Measurements from ENCODE around the gene CATSPER4.
A peak's percentile ranks its signal among the peaks of the same experiment; 100 is the strongest.

Gene CATSPER4

DNA sequence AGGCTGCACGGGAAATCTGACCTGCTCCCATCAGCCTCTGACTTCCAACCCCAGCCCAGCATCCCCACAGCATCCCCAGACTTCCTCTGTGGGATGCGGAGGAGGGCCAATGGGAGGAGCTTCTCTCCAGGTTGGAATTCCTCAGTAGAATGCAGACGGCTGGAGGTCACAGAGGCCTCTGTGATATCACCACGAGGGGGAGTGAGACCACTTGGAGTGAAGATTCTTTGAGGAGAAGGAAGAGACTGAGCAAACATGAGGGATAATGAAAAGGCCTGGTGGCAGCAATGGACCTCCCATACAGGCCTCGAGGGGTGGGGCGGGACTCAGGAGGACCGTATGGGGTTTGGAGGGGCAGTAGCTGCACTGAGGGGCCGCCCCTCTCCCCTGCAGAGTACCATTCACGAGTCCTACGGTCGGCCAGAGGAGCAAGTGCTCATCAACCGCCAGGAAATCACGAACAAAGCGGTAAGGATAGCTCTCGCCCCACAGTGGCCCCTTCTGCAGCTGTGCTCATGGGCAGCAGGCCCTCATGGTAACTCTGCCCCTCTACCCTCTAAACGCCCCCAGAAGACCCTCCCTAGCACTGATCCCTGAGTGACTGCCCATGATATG is at the start of gene CATSPER4:
Gene CATSPER4, plus strand, starts transcription at position 230 of the 615 bp plus-strand sequence. Its CDS starts 26 bp downstream, at position 256.
- FAIRE-seq = no peak
- DNase-seq (ENCODE audit: insufficient read length, low spot score) = no peak

DNA sequence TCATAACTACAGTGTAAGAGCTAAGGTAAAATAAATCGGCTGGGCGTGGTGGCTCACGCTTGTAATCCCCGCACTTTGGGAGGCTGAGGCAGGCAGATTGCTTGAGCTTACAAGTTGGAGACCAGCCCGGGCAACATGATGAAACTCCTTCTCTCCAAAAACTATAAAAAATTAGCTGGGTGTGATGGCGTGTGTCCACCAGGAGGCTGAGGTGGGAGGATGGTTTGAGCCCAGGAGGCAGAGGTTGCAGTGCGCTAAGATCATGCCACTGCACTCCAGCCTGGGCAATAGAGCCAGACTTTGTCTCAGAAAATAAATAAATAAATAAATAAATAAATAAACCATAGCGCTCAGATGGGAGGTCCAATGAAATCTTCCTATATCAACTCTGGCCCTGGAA is 48.2 kb upstream of the CATSPER4 start:
- DNase-seq (ENCODE audit: insufficient read length, low spot score) = no peak
- no peak for FAIRE-seq

DNA sequence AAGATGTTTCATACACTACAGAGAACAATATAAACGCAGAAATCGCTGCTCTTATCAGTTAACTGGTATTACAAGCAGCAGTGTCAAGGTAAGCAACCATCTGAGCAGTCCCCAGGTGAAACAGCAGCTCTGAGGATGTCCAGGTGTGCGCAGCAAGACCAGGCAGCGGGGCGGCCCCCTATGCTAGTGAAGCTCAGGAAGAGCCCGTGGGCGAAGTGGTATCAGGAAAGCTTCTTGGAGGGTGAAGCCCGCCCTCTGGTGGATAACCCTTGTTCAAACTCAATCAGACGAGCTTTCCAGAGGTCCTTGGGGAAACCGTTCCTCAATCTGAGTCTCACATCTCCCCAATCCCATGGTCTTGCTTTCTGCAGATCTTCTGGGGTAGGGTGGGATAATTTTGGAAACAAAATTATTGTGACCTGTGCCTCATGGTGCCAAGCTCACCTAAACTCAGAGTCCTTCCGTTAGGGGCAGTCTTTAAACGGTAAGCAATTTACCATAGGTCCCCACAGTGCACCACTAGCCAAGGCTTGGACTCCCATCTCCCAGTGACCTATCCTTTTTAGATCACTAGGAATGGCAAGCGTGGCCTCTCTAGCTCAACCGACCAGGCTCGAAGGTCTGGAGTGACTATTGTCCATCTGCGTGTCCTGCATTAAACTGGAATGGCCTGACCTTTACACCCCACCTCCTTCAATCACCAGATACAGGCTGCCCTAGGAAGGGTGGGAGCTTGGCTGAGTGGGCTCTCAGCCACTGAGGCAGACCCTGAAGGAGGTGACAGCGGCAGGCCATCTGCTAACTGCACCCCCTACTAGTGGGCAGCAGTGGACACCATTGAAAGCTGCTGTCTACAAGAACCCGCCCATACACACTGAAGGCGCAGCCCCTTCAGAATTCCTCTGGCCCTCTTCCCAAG is 45.1 kb upstream of the CATSPER4 start:
- peak; percentile 65 for DNase-seq (ENCODE audit: insufficient read length, low spot score)
- peak; percentile 98 for FAIRE-seq

DNA sequence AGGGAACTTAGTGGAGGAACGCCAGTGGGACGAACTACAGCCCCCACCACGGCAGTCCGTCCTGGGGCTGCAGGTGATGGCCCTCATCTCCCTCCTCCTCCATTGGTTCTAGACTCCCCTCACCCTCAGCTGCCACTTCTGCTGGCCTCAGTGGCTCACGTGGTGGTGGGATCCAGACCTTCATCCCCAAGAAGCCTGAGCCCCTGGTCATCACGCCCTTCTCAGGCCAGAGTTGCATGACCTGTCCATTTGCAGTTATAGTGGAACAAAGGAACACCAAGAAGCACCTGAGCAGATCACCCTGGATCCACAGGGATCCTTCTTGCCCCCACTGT is 44.5 kb upstream of the CATSPER4 start:
- DNase-seq (ENCODE audit: insufficient read length, low spot score) (no peak), FAIRE-seq (no peak)

DNA sequence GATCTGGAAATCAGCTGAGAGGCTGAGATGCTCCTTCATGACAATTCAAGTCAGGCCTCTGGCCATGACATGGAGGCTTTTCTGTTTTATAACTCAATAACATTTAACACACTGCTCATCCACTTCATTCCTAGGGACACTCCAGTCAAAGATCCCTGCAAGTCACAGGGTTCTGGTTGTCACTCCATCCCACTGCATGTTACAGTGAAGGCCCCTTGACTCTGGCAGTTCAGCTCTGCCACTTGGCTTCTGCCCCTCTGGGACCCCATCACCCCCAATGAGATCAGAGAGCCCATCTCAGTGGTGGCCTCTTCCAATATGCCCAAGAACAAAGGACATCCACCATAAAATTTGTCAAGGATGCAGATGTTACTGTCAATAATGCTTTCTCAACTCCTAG is 41.5 kb upstream of the CATSPER4 start:
- no peak for FAIRE-seq
- no peak for DNase-seq (ENCODE audit: insufficient read length, low spot score)

DNA sequence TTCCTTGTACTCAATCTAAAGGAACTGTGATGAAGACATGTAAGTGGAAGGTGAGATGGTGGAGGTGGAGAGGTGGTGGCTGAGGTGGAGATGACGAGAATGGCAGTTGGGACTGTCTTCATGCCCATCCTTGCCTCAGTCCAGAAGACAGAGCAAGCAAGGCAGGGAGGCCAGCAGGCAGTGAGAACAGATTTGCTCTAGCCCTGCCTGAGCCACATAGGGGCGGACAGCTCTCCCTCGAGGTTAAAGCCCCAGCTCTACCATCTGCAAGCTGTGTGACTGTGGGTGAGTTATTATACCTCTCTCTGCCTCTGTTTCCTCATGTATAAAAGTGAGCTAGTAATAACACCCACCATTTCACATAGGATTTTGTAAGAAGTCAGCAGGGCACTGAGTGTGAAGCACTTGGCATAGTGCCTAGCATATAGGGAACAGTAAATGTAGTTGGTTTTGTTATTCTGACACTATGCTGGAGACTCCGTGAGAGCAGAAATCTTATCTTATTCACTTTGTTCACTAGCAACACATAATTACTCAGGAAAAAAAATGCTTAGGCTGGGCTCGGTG is 36.4 kb upstream of the CATSPER4 start:
- DNase-seq (ENCODE audit: insufficient read length, low spot score) = no peak
- FAIRE-seq = no peak

DNA sequence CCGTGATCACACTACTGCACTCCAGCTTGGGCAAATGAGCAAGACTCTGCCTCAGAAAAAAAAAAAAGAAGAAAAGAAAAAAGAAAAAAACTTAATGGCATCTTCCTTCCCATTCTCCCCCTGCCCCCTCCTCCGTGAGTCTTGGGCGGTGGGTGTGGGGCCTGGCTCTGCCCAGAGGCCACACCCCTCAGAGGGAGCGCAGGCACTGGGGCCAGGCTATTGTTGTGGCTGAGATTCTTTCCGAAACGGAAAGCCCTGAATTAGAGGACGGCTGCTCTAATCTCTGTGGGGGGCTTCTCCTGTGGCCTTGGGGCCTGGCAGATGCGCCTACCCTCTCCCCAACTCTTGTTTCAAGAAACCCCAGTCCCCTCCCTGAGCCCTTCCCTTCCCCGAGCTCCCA is 35.7 kb upstream of the CATSPER4 start:
- FAIRE-seq (no peak), DNase-seq (ENCODE audit: insufficient read length, low spot score) (no peak)

DNA sequence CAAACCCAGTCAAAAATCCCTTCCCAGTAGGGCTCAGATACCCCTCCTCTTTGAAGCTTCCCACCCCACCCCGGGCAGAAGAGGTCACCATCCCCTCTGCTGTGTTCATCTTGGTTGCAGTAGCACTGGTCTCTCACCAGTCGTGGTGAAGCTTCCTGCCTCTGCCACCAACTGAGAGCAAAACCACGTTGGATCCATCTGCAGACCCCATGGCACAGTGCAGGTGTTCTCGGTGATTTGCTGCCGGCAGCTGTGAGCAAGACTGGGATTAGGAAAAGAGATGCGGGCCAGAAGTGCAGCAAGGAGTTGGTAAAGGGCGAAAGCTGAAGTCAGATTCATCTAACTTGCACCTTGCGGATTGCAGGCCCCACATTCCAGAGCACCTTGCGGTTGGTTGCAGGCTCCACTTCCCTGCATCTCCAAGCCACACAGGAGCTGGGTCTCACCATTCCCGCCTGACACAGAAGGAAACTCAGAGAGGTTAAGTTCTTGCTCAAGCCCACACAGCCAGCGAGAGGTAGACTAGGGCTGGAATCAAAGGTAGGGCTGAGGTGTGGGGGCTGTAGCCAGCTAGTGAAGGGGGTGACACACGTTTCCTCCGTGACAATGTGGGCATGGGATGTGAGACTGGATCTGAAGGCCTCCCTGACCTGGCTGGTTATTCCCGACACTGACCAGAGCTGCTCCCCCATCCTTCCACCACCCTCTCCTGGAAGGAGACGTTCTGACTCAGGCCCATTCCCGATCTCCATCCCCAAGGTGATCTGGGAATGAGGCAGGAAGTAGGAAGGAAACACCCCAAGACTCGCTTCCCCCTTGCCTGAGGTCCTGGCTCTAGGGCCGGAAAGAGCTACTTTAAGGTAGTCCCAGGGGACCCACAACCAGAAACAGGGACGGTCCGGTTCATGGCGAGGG is 34.8 kb upstream of the CATSPER4 start:
- DNase-seq (ENCODE audit: insufficient read length, low spot score) (no peak), FAIRE-seq (no peak)

DNA sequence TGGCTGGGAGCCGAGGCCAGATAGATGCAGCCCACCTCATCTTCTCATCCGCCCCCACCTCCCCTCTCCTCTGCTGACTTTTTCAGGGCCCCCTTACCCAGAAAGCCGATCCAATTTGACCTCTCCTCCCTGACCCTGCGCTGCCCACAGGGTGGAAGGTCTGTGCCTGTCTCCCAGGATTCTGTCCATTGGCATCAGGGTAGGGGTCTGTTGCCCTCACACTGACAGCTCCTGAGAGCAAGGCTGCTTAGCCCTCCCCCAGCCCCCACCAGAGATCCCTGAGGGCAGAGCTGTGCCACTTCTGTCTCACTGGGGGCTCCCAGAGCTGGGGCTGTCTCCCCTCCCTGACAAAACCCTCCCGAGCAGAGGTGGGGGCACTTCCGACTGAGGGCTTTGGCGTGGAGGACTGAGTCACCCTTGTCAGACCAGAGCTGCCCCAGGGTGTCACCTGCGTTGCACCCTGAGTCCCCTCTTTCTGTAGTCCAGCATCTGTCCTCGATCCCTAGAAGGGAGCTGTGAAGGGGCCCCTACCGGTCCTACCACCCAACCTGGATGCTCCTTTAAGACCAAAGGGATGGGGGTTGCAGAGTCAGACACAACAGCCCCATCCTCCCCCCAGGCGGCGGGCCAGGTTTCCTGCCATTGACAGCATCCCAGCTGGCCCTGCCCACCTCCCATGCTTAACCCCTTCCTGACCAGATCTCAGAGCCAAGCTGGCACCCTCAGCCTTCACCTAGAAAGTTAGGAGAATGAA is 33.9 kb upstream of the CATSPER4 start:
- FAIRE-seq = no peak
- DNase-seq (ENCODE audit: insufficient read length, low spot score) = no peak

DNA sequence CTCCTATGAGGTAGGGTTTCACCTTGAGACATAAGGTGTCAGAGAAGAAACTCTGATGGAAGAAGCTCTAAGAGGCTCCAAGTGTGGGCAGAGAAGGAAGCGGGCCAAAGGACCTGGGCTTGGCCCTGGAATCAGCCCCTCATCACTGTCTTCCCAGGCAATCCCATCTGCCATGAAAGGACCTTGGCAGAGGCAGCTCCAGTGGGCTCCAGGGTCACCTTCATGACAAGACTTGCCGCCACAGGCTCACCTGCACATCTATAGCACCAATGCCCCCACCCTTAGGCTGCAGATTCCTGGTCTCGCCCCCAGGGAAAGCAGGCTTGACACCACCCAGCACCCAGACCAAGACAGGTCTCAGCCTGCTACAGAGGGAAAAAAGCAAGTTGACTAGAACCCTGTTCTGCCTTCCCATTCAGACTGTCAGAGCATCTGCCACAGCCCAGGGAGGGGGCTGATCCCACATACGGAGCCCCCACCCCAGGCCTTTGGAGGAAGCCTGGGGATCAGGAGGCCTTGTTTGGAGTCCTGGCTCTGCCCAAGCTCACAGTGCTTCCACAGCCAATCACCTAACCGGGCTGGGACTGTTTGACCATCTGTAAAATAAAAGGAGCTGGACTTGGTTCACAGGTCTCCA is 32.0 kb upstream of the CATSPER4 start:
- no peak for DNase-seq (ENCODE audit: insufficient read length, low spot score)
- FAIRE-seq = no peak

DNA sequence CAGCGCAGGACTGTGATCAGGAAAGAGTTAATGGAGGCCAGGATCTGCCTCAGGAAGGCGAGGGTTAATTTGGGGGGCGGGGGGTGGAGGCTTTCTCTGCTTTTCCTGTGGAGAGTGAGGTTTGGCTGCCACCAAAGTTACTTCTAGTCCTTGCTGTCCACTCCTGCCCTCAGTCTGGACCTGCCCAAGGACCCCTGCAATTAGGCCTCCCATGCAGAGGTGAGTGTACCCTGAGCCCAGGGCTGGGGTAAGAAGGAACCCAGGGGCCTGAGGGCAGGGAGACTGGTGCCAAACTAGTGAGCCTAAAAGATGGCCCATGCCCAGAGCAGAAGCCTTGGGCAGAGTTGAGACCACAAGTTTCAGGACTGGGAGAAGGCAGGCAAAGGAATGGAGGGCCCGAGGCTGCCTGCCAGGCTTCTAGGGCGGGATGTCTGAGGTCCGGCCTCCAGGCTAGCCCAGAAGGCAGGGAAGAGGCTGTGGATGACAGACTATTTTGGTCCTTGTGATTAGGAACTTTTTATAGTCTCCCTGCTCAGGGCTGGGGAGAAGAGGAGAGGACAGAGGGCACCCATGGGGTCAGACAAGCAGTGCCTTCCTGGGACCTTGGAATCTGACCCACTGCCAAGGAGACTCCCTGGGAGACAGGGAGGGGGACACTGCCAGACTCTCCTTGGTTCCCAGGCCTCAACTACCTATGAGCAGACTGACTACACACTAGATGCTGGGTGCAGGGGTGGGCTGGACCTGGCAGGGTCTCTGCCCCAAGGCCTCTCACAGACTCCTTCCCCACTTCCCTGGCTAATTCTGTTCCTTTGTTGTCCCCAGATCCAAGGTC is 31.3 kb upstream of the CATSPER4 start, which contains the start of gene FAM110D:
Gene FAM110D, plus strand, starts transcription at position 172 of the 835 bp plus-strand sequence. CDS start 2,213 bp downstream, outside the sequence.
- no peak for DNase-seq (ENCODE audit: insufficient read length, low spot score)
- FAIRE-seq = no peak

DNA sequence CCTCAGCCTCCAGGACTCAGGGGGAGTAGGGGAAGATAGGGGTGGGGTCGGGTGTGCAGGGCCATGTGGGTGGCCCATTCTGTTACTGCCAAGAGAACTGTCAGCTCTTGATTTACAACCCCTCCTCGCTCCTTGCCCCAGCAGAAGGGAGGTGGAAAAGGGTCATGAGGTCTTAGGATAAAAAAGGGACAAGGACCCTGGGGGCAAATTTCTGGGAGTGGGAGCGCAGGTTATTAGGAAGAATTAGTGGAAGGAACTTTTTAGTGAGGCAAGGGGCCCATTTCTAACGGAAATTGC is 30.7 kb upstream of the CATSPER4 start:
- FAIRE-seq = no peak
- DNase-seq (ENCODE audit: insufficient read length, low spot score) = no peak

DNA sequence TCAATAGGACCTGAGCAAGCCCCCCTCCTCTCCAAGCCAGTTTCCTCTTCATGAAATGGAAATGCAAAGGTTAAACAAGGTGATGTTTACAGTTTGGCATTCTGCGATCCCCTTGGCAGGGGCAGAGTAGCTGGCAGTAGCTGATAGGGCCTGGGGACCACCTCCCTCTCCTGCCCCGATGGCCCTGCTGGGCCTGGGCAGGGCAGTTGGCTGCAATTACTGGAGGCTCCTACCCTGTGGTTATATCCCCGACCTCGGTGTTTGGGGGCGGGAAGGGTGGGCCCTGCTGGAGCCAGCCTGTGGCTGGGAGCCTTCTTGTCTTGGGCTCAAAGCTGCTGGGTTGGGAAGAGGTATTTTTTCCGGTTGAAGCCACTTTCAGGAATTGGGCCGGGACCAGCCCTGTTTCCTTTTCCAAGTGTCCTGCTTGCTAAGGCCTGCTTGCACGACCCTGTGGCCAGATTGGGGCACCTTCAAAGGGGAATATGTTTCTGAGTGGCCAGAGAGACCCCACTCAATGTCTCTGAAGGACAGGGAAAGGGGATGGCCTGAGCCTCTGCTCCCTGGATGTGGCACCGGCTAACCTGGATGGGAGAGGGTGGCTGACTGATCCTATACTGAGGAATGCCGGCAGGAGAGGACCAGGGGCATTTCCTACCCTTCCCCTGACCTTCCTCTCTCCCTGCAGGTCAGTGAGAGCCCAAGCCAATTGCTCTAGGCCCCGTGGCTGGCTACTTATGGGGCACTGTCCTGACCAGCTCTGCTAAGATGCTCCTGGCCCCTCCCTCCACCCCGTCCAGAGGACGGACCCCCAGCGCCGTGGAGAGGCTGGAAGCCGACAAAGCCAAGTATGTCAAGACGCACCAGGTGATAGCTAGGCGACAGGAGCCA is 29.6 kb upstream of the CATSPER4 start:
- FAIRE-seq (no peak), DNase-seq (ENCODE audit: insufficient read length, low spot score) (no peak)

DNA sequence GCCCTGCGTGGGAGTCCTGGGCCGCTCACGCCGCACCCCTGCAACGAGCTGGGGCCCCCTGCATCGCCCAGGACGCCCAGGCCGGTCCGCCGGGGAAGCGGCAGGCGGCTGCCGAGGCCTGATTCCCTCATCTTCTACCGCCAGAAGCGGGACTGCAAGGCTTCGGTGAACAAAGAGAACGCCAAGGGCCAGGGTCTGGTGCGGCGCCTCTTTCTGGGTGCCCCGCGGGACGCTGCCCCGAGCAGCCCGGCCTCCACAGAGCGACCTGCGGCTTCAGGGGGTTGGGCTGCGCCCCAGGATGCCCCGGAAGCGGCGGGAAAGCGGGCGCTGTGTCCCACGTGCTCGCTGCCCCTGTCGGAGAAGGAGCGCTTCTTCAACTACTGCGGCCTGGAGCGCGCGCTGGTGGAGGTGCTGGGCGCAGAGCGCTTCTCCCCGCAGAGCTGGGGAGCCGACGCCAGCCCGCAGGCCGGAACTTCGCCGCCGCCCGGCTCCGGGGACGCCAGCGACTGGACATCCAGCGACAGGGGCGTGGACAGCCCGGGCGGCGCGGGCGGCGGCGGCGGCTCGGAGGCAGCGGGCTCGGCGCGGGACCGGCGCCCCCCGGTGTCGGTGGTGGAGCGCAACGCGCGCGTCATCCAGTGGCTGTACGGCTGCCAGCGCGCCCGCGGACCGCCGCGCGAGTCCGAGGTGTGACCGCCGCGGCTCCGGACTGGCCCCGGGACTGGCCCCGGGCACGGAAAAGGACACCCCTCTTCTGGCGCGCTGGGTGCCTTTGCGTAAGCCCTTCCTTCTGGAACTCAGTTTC is 28.8 kb upstream of the CATSPER4 start:
- DNase-seq (ENCODE audit: insufficient read length, low spot score) = no peak
- FAIRE-seq = no peak

DNA sequence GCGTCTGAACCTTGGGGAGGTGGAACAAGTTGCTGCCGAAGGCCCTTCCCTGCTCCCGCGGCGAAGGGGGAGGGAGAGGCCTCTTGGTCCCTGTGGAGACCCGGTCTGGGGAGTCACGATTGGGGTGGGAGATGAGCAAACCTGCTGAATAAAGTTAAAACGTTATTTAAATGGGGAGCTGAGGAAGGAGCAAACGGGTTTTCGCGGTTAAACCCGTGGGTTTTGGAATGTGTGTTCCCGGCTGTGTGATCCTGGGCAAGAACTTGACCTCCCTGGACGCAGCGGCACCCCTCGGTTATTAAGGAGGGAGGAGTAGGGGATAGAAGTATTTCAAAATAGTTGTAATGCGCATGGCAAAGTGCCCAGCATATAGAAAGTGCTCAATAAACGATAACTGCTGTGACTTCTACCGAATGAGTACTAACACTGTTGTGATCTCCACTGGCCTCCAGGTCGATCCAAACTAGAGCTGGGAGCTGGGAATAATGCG is 28.1 kb upstream of the CATSPER4 start:
- DNase-seq (ENCODE audit: insufficient read length, low spot score) (no peak), FAIRE-seq (peak; percentile 4)

DNA sequence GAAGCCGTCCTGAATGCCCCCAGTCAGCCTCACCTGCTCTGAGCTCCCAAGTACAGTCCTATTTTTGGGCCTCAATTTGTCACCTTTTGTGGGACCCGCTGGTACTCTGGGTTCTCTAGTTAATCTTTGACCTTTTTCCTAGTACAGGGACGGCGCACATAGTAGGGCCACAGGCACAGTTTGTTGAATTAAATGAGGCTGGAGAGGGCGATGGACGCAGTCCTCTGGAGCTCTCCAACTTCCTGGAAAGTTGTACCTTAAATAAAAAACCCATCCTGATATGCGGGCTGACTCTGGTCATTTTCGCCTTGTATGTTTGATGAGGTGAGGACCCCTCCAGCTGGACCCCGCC is 26.7 kb upstream of the CATSPER4 start:
- DNase-seq (ENCODE audit: insufficient read length, low spot score) = no peak
- no peak for FAIRE-seq

All from GM19239 (cell line).